Measurements from ENCODE around the gene WFIKKN1.

The WFIKKN1 gene

DNA sequence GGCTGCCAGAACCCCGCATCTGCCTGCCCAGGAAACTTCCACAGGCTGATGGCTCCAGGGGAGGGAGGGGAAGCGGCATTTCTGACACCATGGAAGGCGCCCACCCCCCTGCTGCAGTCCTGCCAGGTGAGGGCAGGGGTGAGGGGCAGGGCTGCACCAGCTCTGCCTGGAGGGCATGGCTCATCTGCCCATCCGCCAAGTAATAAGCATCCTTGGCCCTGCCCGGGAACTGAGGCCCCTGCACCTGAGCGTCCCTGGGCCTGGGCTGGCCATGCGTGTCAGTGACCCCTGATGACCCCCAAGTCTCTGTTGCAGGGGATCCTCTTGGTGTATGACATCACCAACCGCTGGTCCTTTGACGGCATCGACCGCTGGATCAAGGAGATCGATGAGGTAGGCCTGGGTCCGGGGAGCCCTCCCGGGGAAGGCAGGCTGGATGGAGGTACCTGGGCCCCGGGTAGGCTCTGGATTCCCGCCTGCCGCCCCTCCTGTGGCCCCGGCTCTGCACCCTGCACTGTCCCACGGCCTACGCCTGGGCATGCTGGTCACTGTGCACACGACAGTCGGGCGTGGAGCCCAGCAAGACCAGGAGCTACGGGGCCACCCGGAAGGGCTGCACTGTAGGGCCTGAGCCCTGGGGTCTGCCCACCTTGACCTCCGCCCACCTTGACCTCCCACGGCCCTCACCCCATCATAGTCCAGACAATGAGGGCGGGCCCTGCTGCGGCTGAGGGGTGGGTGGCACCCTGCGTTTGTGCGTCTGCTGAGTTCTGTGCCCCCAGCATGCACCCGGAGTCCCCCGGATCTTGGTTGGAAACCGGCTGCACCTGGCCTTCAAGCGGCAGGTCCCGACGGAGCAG lies 5.4 kb upstream of the WFIKKN1 start:
- DNase-seq = no peak

DNA sequence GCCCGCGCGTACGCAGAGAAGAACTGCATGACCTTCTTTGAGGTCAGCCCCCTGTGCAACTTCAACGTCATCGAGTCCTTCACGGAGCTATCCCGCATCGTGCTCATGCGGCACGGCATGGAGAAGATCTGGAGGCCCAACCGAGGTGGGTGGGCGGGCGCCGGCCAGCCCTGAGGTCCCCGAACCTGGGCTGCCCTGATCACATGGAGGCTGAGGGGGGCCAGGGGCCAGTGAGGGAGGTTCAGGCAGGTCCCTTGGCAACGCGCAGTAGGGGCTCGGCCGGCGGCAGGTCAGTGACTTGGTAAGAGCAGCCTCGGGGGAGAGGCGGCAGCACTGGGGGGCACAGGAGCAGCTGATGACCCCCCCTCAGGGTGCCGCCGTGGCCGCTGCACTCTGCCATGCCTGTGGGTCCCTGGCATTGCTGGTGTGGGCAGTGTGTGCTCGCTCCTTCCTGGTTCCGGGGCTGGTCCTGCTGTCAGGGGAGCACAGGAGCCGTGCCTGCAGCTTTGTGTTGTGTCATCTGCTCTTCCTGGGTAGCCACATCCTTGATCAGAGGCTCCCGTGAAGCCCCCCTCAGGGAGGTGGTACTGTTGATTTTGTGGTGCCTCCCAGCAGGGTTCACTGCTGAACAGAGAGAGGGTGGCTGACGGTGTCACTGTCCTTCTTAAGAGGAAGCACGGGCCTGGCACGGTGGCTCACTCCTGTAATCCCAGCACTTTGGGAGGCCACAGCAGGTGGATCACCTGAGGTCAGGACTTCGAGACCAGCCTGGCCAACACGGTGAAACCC lies 4.6 kb upstream of the WFIKKN1 start:
- DNase-seq = no peak

DNA sequence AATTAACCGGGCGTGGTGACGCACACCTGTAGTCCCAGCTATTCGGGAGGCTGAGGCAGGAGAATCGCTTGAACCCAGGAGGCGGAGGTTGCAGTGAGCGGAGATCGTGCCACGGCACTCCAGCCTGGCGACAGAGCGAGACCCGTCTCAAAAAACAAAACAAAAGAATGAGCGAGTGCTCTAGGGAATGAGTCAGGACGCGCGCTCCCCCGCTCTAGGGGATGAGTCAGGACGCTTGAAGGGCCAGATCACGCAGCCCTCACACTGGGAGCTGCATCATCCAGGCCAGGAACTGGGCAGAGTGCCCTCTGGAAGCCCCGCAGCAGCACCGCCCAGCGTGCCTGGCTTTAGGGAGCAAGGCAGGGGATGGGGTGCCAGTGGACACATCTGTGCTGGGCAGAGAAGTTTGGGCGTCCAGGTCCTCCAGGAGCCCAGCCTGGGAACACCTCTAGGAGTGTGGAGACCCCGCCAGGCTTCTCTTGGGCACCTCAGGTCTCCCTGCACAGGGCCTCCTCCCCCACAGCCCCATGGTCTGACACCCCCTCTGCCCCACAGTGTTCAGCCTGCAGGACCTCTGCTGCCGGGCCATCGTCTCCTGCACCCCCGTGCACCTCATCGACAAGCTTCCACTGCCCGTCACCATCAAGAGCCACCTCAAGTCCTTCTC lies 3.9 kb upstream of the WFIKKN1 start:
- DNase-seq = no peak

GRCh38 chr16:627454-628239 lies 3.1 kb upstream of the WFIKKN1 start:
- no peak for DNase-seq

- no peak for DNase-seq
Measured at GRCh38 chr16:628321-629061, 2.3 kb upstream of the WFIKKN1 start.

DNA sequence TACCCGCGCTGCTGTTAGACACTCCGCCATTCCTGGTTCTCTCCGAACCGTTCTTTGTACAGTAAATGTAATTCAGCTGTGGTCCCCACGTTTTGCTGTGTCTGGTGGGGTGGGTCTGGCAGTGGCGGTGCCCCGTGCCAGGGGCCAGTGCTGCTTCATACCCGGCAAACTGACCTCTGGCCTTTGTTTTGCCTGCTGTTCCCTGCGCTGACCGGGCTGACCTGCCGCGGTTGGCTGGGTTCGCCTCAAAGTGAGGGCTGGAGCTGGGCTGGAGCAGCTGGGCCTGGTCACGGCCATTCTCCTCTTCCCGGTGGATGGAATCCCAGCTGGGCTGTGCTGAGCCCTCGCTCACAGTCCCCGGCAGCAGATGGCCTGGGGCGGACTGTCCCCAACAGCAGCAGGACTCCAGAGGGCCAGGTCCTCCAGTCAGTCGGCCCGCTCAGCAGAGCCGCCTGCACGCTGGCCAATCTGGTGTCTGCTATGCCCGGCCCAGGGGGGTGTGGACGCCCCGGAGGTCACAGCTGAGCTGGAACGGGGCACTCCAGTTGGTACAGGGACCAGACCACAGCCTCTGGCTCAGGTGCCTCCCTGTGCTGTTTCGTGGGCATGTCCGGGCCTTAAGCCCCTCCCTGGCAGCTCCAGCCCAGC lies 1.5 kb upstream of the WFIKKN1 start:
- no peak for DNase-seq

GRCh38 chr16:629833-630248 lies 944 bp upstream of the WFIKKN1 start:
- DNase-seq = no peak

DNA sequence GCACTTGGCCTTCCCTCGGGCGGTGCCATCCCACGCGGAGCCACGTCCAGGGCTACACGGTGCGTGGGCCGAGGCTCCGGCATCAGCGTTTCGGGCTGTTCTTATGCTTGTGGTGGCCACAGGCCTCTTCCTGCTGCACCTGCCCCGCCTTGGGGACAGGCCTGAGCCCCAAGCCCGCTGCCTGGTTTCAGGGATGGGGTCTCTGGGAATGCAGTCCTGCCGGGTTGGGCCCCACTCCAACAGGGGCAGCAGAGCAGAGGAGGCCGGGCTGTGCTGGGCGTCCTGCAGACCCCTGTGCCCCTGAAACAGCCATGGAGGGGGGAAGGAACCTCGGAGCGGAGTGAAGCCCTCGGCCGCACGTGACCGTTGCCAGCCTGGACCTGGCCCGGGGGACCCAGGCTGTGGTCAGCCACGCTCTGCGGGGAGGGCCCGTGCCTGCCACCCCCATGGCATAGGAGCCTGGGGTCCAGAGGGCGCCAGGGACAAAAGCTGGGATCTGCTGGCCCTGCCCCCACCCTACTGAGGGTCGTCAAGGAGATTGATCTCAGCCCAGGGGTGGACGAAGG lies 453 bp upstream of the WFIKKN1 start:
- DNase-seq = no peak

GRCh38 chr16:631808-632358 lies 1.1 kb downstream of the WFIKKN1 start:
- no peak for DNase-seq

DNA sequence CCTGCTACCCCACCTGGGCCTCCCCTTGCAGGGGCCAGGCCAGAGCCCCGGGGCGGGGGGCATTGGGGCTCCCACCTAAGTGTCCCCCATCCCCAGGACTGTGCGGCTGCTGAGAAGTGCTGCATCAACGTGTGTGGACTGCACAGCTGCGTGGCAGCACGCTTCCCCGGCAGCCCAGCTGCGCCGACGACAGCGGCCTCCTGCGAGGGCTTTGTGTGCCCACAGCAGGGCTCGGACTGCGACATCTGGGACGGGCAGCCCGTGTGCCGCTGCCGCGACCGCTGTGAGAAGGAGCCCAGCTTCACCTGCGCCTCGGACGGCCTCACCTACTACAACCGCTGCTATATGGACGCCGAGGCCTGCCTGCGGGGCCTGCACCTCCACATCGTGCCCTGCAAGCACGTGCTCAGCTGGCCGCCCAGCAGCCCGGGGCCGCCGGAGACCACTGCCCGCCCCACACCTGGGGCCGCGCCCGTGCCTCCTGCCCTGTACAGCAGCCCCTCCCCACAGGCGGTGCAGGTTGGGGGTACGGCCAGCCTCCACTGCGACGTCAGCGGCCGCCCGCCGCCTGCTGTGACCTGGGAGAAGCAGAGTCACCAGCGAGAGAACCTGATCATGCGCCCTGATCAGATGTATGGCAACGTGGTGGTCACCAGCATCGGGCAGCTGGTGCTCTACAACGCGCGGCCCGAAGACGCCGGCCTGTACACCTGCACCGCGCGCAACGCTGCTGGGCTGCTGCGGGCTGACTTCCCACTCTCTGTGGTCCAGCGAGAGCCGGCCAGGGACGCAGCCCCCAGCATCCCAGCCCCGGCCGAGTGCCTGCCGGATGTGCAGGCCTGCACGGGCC lies 1.9 kb downstream of the WFIKKN1 start:
- DNase-seq = no peak

DNA sequence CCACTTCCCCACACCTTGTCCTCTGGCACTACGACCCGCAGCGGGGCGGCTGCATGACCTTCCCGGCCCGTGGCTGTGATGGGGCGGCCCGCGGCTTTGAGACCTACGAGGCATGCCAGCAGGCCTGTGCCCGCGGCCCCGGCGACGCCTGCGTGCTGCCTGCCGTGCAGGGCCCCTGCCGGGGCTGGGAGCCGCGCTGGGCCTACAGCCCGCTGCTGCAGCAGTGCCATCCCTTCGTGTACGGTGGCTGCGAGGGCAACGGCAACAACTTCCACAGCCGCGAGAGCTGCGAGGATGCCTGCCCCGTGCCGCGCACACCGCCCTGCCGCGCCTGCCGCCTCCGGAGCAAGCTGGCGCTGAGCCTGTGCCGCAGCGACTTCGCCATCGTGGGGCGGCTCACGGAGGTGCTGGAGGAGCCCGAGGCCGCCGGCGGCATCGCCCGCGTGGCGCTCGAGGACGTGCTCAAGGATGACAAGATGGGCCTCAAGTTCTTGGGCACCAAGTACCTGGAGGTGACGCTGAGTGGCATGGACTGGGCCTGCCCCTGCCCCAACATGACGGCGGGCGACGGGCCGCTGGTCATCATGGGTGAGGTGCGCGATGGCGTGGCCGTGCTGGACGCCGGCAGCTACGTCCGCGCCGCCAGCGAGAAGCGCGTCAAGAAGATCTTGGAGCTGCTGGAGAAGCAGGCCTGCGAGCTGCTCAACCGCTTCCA lies 2.7 kb downstream of the WFIKKN1 start:
- DNase-seq = no peak

DNA sequence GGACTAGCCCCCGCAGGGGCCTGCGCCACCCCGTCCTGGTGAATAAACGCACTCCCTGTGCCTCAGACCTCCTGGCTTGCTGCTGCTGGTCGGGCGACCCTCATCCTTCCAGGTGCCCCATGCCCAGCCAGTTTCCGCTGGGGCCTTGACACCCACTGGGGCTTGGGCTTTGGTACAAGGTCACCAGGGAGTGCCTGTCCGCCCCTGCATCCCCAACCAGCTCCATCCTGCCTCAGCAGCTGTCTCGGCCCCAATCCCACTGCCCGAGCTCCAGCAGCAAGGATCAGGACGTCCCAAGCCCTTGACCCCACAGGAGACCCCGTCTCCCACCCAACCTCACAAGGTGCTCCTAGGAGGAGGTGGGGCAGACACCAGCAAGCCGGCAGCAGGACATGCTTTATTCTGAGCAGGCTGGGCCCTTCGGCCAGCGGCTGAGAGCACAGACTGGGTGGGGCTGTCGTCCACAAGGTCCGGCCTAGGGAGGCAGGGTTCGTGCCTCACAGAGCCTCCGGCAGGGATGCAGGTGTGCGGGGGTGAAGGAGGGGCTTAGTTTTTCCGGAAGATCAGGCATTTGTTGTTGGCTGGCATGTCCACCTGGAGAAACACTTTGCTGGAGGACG lies 3.4 kb downstream of the WFIKKN1 start:
- no peak for DNase-seq

- no peak for DNase-seq
Measured at GRCh38 chr16:634996-635395, 4.2 kb downstream of the WFIKKN1 start.

GRCh38 chr16:635573-636205 lies 4.9 kb downstream of the WFIKKN1 start:
- DNase-seq = no peak

GRCh38 chr16:636206-637080 lies 5.7 kb downstream of the WFIKKN1 start, which contains the start of gene METTL26:
Gene METTL26, minus strand, starts transcription at chr16:636305. Its CDS starts 15 bp downstream, at chr16:636290.
- peak; percentile 95 for DNase-seq

DNA sequence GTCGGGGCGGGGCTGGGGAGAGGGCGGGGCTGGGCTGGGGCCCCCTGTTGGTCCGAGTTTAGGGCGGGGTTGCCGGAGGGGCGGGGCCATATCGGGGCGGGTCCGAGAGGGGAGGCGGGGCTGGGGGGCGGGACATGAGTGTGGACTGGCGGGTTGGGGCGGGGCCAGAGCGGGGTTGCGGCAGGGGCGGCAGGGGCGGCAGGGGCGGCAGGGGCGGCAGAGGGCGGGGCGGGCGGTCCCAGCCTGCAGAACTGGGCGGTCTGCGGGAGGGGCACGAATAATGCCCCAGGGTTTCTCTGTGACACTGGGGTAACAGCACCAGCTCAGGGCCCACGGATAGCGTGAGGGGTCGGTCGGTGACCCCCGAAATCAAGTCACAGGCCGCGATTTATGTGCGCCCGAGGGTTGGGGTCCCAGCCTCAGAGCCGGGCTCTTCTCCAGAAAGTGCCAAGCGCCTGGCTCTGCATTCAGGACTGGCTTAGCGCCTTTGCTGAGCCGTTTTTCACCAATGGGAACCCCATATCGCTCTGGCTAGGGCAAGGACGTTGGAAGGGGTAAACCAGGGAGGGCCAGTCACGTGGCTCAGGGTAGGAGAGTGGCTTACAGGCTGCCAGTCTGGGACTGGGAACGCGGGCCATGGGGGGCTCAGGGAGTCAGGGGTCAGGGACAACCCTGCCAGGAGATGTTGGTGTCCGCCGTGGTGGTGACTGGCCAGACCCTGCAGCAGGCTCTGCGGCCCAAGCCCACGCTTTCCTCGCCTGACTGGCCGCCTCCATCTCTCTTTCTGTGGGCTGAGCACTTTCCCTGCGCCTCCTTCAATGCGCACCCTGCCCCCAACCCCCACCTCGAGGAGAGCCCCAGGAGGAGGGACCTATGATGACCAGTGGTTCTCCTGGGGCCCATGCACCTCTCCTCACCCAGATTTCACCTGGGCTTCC lies 6.6 kb downstream of the WFIKKN1 start:
- peak; percentile 87 to 91 for DNase-seq

Data from CD4-positive, alpha-beta T cell treated with Interleukin-4 for 1 hour (primary cell).